ENCODE data around the gene ESR1. TPM values are rescaled to one million over a fixed set of nuclear protein-coding genes. Genes with fewer than 3 reads are reported as not detected.

ESR1 gene
- total and polyA plus RNA-seq, 9 of the 15 experiments (the other 6 are each of a cell fraction or from before 2014, with no cell fraction given), result 0.03 to 0.27 (median 0.08) TPM; not detected in 1

DNA sequence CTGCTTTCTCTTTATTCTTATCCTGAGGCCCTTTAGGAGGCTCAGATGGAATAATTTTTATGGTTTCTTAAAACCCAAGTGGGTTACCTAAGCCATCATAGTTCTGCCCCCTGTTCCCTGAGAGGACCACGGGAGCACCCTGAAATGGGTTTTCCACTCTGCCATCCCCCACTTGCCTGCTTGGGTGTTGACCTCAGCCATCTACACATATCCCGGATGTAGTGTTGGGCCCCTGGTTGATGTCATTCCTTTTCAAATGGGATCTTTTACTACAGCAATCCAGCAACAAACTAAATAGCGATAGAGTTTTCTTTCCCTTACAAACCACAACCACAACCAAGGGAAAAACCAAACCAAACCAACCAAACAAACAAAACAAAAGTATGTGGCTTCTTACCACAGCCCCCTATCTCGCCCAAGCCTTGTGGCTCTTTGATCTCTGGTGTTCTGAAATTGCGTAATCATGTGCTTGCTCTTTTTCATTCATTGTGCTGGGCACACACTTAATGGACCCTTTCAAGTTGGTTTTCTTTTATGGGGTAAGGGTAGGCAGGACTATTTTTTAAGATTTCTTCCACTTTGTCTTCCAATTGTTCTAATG, 154.9 kb downstream of the ESR1 start:
- DNase-seq (ENCODE audit: extremely low read depth in 1 of 4, low spot score in 3 of 4) (no peak), ATAC-seq (no peak), FAIRE-seq (no peak)
- POLR2A ChIA-PET, result interaction anchor here (0.7 kb wide), 1 partner anchor 16 kb away, joined by 3 read pairs; no protein-coding TSS in a partner anchor
- Histone ChIP-seq H4K20me1 (replicated peaks; ENCODE audit: control insufficient read depth, insufficient read depth, low read length) (no peaks in the 10 kb centered on the region), H3K9me3 (replicated peaks; ENCODE audit: control insufficient read depth, insufficient read depth, low read depth, low read length) (no peaks in the 10 kb centered on the region), H3K27me3 (ENCODE audit: control insufficient read depth in 2 of 2, insufficient read depth in 2 of 2, low read length in 2 of 2) (no peaks in the 10 kb centered on the region), H3K4me2 (ENCODE audit: insufficient read depth, low read length) (no peak overlapping the region), H2AFZ (ENCODE audit: low read depth, low read length) (no peak overlapping the region), H3K36me3 (ENCODE audit: control insufficient read depth, insufficient read depth, low read length) (no peaks in the 10 kb centered on the region), H3K27ac (ENCODE audit: extremely low read depth, low read depth, low read length) (no peak overlapping the region), H3K4me3 (no peak overlapping the region), H3K9ac (ENCODE audit: insufficient read depth in 1 of 2, low read depth in 2 of 2, low read length in 2 of 2) (no peak overlapping the region), H3K4me1 (replicated peaks in 1 of 2; ENCODE audit: control insufficient read depth in 2 of 2, insufficient read depth in 2 of 2, low read length in 2 of 2) (no peaks in the 10 kb centered on the region), H3K9me1 (ENCODE audit: control insufficient read depth, insufficient read depth, low read length) (no peaks in the 10 kb centered on the region), H3K79me2 (ENCODE audit: control insufficient read depth, insufficient read depth, low read length) (no peaks in the 10 kb centered on the region)
- 0% methylated on average over 5 of the region's 5 CpGs for WGBS (ENCODE audit: insufficient coverage, low coverage, missing lambda C conversion rate)
- CTCF ChIA-PET (ENCODE audit: low intra/inter-chr PET ratio), result no interaction called here
- BruUV-seq (replicated peaks), result no TSS peak
- intact Hi-C loops (cut with micrococcal nuclease) (no loop called here), in situ Hi-C loops (cut with MboI) (loop anchor here (10.0 kb wide), 1 partner anchor 48 kb away; no protein-coding TSS in a partner anchor)
- TF ChIP-seq HMGN3 (IDR thresholded peaks at IDR 0.05; ENCODE audit: borderline replicate concordance, extremely low read depth, insufficient read length, low read depth, low read length), result no peak
- no peak for TF ChIP-seq CEBPG (CRISPR knock-in tag; IDR thresholded peaks at IDR 0.05)
- TF ChIP-seq CEBPG (tag; conservative IDR thresholded peaks at IDR 0.05 in 1 of 2, IDR thresholded peaks at IDR 0.05 in 1 of 2), result peak; percentile 40 to 84; a peak in 3 of 4 replicates
- no peak for TF ChIP-seq ZFP91 (CRISPR knock-in tag; IDR thresholded peaks at IDR 0.05)
- peak; percentile 78 for TF ChIP-seq CEBPB (tag; IDR thresholded peaks at IDR 0.05)
- TF ChIP-seq ZNF41 (CRISPR knock-in tag; conservative IDR thresholded peaks at IDR 0.05), result no peak
- TF ChIP-seq IFI16 (CRISPR knock-in tag; IDR thresholded peaks at IDR 0.05), result no peak
